RWPE2 (cell line): ENCODE data around the gene TARP.

ENCODE experiments used
- ATAC-seq: fragments of 200-7000 bp; cut with Tn5 transposase; 3 replicates; pipeline ENCODE4 v1.9.1; 2021; ENCODE audit warnings: low read depth
- DNase-seq: peaks from one replicate; pipeline ENCODE4 v3.0.0-alpha.2; 2020; ENCODE audit warnings: low spot score
- H3K27ac ChIP-seq: fragments of 450-650 bp; 2 replicates; pipeline ENCODE4 v1.5.1; 2017; ENCODE audit warnings: mild to moderate bottlenecking; ENCODE audit not compliant: poor library complexity, severe bottlenecking
- H3K27me3 ChIP-seq: fragments of 250-450 bp; sonication (Bioruptor Pico); 2 replicates; pipeline ENCODE4 v1.5.1; 2021; ENCODE audit warnings: mild to moderate bottlenecking, moderate library complexity; ENCODE audit not compliant: insufficient read depth, poor library complexity, severe bottlenecking
- H3K36me3 ChIP-seq: fragments of 250-450 bp; sonication (Bioruptor Pico); 2 replicates; pipeline ENCODE4 v1.5.1; 2020; ENCODE audit warnings: low read depth, mild to moderate bottlenecking, moderate library complexity
- H3K4me1 ChIP-seq: fragments of 250-450 bp; sonication (Bioruptor Pico); 2 replicates; pipeline ENCODE4 v1.5.1; 2021; ENCODE audit warnings: mild to moderate bottlenecking, moderate library complexity; ENCODE audit not compliant: insufficient read depth, poor library complexity, severe bottlenecking
- H3K4me3 ChIP-seq: fragments of 250-450 bp; sonication (Bioruptor Pico); 2 replicates; pipeline ENCODE4 v1.5.1; 2021; ENCODE audit warnings: mild to moderate bottlenecking, moderate library complexity; ENCODE audit not compliant: severe bottlenecking
- H3K9me3 ChIP-seq: fragments of 250-450 bp; sonication (Bioruptor Pico); 2 replicates; pipeline ENCODE4 v1.5.1; 2021; ENCODE audit warnings: mild to moderate bottlenecking, moderate library complexity; ENCODE audit not compliant: severe bottlenecking
- CTCF ChIP-seq: fragments of 450-650 bp; IDR thresholded peaks from one replicate; pipeline ENCODE4 v1.5.1; 2017; ENCODE audit warnings: mild to moderate bottlenecking, moderate library complexity; ENCODE audit not compliant: poor library complexity, severe bottlenecking

TARP gene

GRCh38 chr7:38220452-38220851, 53.0 kb downstream of the TARP start:
- no peak for DNase-seq
- no peak for ATAC-seq
- Histone ChIP-seq H3K27me3 (no peaks in the 10 kb centered on the region), H3K27ac (no peak overlapping the region), H3K9me3 (no peaks in the 10 kb centered on the region), H3K4me1 (no peaks in the 10 kb centered on the region), H3K36me3 (peaks cover 63% of the 10 kb centered on the region), H3K4me3 (no peak overlapping the region)
- no peak for TF ChIP-seq CTCF

DNA sequence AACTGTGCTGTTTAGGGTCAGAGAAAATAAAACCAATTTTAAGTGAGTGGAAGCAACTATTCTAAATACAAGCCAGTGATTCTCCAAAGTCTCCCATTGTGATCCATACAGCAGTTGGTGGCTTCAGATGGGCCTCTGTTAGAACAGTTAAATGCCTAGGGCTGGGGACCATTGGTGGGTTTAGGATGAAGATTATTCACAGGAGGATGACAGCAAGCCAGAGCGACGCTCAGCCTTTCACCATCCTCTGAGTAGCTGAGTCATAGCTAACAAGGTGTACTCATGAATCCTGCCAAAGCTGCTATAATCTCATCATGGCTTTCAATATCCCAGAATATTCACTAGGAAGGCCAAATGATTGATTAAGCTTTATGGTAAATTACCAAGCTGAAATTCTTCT, 55.8 kb downstream of the TARP start:
- no peaks in the 10 kb centered on the region for H3K9me3 ChIP-seq
- H3K4me1 ChIP-seq = no peaks in the 10 kb centered on the region
- no peaks in the 10 kb centered on the region for H3K27me3 ChIP-seq
- no peak overlapping the region for H3K27ac ChIP-seq
- no peak for TF ChIP-seq CTCF
- ATAC-seq = no peak
- H3K4me3 ChIP-seq = no peak overlapping the region
- no peak for DNase-seq
- peaks cover 54% of the 10 kb centered on the region for H3K36me3 ChIP-seq

DNA sequence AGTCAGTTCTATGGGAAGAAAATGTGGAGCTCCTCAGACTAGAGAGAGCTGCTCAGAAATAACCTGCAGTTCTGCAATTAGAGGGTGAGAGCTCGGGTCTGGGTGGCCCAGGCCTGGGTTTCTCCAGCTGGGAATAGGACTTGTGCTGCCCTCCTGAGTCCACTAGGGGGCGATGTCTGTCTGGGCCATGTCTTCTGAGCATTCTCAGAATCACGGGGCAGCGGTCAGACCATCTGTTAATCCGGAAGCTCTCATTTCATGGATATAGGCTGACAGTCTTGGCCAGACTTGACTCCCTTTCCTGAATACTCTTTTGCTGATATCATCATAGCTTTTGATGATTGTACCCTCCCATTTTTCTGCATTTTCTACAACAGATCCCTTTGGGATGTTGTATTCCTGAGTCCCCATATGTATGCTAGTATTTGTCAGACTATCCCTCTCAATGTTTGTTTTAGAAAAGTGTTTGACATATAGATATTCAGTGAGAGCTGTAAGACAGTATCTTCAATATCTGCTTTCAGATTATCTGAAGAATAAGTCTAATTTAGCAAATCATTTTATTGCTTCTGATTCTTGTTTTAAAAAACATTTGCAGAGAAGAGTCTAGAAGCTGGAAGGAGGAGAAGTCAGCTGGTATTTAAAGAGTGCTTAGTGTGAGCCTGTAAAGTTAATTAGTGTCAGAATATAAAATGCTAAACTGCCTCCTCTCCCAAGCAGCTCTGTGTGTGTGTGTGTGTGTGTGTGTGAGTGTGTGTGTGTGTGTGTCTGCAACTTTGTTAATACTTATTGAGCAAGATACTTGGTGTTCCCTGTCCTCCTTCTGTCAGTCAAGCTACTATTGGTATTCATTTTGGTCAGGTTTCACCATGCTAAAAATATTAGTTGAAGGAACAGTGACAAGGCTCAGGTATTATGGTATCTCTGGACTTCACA, 57.4 kb downstream of the TARP start:
- Histone ChIP-seq H3K9me3 (no peaks in the 10 kb centered on the region), H3K36me3 (peaks cover 49% of the 10 kb centered on the region), H3K4me3 (no peak overlapping the region), H3K4me1 (no peaks in the 10 kb centered on the region), H3K27me3 (no peaks in the 10 kb centered on the region), H3K27ac (no peak overlapping the region)
- peak; percentile 88 for TF ChIP-seq CTCF
- no peak for DNase-seq
- peak; percentile 72 for ATAC-seq

DNA sequence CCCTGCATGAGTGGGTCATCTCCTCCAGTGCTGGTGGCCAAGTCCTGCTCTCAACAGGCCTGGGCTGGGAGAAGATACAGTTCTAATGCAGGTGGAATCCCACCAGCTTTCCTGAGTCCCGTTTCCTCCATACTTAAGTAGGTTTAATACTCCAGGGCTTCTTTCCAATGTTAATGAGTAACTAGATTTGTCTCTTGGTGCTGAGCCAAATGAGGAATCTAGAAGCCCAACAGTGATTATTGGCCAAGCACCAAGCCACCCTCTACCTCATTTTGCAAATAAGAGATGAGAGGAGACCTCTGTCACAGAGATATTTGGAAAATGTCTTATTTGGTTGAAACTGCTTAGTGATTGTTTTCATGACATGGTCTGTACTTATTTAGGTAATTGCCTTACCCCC, 58.3 kb downstream of the TARP start:
- ATAC-seq = no peak
- no peak overlapping the region for H3K4me3 ChIP-seq
- peaks cover 47% of the 10 kb centered on the region for H3K36me3 ChIP-seq
- H3K4me1 ChIP-seq = no peaks in the 10 kb centered on the region
- no peaks in the 10 kb centered on the region for H3K27me3 ChIP-seq
- no peaks in the 10 kb centered on the region for H3K9me3 ChIP-seq
- H3K27ac ChIP-seq = no peak overlapping the region
- no peak for TF ChIP-seq CTCF
- DNase-seq = no peak

DNA sequence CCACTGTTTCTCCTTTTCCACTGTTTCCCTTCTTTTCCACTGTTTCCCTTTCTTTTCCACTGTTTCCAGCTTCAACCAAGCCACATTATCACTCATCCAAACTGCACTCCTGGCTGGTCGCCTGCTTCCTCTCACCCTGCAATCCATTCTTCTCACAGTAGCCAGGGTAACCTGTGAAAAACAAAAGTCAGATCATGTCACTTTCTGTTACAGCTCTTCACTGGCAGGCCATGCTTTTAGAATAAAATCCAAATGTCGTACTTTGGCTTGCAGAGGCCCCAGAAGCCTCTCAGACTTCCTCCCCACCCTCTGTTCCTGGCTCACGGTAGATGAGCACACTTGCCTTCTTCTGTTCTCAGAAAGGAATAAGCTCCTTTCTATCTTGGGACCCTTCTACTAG, 61.5 kb downstream of the TARP start:
- ATAC-seq (no peak), DNase-seq (no peak)
- no peak for TF ChIP-seq CTCF
- H3K9me3 ChIP-seq = no peaks in the 10 kb centered on the region
- no peak overlapping the region for H3K4me3 ChIP-seq
- H3K36me3 ChIP-seq = peaks cover 37% of the 10 kb centered on the region
- H3K4me1 ChIP-seq = no peaks in the 10 kb centered on the region
- no peaks in the 10 kb centered on the region for H3K27me3 ChIP-seq
- H3K27ac ChIP-seq = no peak overlapping the region
